ENCODE data around the gene DLGAP1. TPM values are rescaled to one million over a fixed set of nuclear protein-coding genes. Genes with fewer than 3 reads are reported as not detected.

Gene DLGAP1
- total RNA-seq, 1 donor from 2014 or later = 80.2 TPM

DNA sequence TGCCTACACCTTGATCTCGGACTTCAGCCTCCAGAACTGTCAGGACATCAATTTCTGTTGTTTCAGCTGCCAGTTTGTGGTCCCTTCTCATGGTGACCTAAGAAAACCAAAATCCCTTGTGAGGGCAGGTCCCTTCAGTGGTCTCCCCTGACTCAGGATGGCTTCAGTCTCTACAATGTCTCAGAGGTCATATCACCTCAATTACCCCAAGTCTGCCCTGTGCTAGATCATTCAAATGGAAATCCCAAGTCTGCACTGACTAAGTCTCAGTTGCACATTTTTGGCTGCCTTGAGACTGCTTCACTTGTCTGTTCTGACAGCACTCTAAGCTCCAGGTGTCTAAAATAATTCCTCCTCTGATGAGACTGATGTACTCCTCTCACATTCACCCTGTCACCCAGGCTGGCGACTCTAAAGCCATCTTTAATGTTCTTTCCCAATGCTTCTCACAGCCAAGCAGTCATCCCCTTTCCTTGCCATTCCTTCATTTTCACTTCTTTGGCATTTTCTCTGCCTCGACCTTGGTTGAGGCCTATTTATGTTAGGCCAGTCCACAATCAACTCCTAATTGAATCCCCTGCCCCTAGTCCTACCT, 470.8 kb downstream of the DLGAP1 start:
- no peak for DNase-seq

- DNase-seq = no peak
Measured at GRCh38 chr18:3983351-3983969, 471.6 kb downstream of the DLGAP1 start.

DNA sequence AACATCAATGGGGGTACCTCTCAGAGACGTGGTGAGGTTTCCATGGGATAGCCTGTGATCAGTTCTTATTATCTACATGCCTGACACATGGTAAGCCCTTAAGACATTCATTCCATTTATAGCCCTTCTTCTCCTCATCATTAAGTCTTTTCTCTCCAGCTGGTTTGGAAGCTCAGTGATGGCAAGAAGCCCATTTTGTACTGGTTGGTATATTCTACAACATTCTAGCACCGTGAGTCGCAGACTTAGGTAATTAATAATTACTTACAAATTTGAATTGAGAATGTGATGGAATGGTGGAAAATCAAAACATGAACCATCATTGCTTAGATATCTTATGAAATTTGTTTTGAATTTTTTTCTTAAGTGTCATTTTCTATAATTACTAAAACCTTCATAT, 472.6 kb downstream of the DLGAP1 start:
- no peak for DNase-seq

- DNase-seq = no peak
Measured at GRCh38 chr18:3979024-3979423, 476.1 kb downstream of the DLGAP1 start.

DNA sequence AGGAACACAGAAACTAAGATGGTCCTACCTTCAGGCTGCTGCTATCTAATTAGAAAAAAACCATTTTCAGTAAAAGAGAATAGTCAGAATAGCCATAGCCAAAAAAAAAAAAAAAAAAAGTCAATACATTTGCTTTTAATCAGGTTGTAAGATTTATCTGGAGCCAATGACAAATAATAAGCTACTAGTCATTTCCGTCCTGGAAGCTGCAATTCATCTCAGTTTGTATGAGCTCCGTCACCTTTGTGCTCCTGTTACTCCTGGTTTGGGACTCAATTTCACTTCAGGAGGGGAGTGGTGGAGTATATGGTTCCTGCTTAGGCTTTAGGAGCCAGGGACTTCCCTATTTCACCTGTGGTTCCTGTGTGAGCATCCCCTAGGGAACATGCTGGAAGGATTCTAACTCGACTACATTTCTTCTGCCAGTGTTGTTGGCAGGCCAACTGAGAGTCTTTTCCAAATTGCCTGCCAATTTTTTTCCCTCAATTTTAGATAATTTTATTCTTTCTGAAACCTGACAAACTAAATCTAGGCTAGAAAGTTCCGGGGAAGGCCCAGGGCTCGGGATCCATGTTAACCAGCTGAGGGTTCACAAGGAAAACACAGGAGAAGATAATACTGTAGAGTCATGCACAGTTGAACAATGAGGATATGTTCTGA, 481.8 kb downstream of the DLGAP1 start:
- no peak for DNase-seq

GRCh38 chr18:3972291-3972930, 482.7 kb downstream of the DLGAP1 start:
- DNase-seq = no peak

DNA sequence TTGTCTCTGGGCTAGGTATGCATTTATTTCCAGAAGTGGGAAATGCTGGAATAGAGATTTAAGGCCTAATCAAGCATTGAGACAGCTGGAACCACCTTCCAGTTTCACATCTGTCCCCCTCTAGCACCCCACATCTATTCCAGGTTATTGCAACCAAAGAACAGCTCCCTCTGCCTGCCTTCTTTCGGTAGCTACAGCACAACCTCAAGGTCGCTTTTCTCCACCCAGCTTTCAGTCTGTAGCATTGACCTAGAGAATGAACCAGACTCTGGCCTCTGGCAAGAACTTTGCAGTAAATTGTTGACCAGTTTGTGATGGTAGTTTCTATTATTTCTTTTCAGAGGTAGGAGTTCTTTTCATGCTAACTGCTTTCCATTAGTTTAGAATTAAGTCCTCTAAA, 484.2 kb downstream of the DLGAP1 start:
- DNase-seq = no peak

DNA sequence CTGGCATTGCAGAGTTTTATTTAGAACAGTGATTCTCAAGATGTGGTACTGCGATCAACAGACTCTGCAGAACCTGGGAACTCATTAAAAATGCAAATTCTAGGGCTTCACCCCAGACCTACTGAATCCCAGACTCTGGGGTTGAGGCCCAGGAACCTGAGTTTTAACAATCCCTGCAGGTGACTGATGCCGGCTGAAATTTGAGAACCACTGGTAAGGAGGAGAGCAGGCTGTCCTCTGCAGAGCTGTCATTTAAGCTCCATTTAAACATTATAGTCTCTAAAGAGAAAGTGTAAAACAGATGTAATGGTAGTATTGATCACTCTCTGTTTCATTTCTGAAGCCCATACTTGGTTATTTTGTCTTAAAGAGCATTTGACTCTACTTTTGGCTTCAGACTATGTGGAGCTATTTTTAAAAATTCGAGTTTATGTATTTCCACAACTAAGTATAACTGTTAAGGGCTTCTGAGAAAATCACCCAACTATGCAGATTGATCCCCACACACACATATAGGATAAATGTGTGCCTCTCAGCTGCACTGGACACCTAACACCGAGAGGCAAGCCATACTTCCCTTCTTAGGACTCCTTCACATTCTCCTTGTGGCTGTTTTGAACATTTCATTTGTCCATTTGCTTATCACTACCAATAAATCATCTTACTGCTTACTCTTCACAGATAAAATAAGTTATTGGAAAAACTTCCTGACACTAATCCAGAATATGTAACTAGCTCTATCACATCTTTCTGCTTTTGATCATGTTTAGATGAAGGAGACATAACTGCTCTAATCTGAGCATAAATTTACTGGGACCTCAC, 487.5 kb downstream of the DLGAP1 start:
- no peak for DNase-seq

DNA sequence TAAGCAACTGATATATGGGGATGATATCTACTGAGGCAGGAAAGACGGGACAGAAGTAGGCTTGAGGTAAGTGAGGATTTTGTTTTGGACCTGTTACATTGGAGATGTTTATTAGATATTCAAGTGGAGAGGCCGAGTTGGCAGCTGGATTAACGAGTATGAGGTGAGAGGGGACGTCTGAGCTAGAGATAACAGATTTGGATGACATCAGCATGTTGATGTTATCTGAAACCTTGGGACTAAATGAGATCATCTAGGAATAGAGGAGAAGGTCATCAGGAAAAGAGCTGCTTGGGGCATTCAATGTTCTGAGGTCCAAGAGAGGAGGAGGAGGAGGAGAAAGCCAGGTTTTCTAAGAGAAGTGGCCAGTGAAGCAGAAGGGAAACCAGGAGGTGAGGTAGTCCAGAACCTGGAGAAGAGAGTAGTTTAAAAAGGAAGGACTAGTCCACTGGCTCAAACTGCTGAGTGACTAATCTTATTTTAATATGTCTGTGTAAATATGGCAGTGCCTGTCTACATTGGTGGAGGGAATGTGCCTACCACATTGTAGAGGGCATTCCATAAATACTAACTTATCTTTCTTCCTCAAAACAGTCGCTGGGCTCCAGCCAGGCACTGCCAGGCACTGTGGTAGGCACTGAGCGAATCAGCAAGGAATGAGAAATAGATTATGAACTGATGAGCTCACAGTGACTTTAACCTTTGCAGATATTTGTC, 488.3 kb downstream of the DLGAP1 start:
- no peak for DNase-seq

DNA sequence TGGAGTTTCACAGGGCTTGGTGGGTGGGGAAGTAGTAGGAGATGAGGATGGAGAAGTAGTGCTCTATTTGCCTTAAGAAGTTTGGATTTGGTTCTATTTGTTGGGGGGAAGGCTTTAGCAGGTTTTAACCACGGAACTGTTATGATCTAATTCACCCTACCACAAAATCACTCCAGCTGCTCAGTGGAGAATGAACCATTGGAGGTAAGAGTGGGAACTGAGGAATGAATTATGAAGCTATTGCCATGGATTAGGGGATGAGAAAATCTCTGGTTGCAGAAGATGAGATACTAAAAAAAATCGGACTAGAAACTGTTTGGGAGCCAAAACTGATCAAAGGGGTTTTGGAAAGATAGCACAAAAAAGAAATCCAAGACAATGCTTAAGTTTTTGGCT, 488.9 kb downstream of the DLGAP1 start:
- DNase-seq = no peak

DNA sequence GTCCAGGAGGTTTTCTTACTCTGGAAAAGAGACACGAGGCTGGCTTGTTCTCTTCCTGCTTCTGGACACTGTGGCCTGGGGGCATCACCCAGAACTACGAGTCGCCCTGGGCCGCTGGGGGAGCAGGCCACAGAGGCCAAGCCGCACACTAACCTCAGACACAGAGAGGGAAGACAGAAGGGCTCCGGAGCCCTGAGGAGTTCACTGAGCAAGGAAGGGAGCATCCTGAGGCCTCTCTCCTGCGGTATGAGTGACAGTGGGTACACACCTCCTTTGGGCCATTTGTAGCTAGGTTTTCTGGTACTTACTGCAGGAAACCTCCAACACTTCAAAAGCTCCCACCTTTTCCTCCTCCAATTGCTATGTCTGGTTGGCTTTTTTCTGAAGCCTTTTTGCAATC, 494.1 kb downstream of the DLGAP1 start:
- no peak for DNase-seq

- no peak for DNase-seq
Measured at GRCh38 chr18:3960142-3960541, 495.0 kb downstream of the DLGAP1 start.

DNA sequence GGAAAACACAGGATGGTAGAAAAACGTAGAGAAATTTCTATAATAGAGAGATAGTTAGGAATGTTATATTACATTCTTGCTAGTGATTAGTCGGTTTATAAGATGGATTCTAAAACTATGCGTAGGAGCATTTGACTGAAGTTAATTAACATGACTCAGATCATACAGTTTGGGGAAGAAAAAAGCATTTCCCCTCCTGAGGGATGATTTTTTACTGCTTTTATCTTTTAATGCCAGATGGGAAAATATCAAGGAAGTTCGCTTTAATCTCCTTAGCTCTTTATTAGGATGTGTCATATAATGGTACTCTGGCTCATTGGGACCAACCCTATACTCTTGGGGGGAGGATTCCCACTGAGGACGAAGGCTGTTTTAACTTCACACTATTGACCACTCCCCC, 503.1 kb downstream of the DLGAP1 start:
- no peak for DNase-seq

DNA sequence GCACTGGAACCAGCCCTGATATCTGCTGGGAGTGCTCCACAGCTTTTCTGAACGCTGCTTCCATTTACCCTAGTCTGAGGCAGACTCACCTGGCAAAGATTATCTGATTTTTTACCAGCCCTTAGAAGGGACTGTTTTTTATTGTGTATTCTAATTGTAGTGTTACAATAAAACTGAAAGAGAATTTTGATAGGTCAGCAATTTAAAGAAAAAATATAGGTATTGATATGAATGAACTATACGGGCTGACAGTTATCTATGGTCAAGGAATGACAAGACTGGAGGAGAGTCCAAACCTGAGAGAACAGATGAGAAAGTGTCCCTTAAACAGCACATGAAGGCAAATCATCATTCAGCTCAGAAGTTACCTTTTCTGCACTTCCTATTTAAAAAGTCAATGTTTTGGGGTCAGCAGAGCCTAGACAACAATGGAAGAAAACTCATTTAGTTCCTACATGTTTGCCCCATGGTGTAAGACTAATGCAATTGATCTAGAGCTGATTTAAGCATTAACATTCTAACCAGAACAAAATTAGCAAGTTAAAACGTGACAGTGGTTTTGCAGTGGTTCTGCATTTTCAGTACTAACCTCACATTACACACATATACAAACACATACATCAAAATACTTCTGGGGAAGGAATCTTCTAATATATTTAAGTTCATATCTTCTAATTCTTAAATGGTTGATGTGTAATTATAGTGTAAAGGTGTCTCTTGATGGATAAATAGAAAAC, 504.3 kb downstream of the DLGAP1 start:
- no peak for DNase-seq

DNA sequence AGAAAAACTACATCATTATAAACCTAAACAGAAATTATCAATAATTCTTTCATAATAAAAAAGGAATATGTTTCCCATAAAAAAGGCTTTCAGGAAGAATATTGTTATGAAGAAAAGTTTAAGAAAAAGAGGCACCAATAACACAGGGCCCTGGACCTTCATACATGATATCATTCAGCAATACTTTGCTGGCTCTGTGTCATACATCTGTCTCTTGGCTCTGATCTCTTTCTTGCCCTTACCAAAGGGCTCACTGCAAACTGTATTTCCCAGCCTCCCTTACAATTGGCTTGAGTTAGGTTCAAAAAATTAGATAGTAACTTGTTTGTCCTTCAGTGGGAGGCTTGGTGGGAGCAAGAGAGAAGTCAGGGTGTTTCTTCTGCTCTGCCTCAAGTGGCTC, 506.1 kb downstream of the DLGAP1 start:
- no peak for DNase-seq

GRCh38 chr18:3947383-3947782, 507.7 kb downstream of the DLGAP1 start:
- no peak for DNase-seq

DNA sequence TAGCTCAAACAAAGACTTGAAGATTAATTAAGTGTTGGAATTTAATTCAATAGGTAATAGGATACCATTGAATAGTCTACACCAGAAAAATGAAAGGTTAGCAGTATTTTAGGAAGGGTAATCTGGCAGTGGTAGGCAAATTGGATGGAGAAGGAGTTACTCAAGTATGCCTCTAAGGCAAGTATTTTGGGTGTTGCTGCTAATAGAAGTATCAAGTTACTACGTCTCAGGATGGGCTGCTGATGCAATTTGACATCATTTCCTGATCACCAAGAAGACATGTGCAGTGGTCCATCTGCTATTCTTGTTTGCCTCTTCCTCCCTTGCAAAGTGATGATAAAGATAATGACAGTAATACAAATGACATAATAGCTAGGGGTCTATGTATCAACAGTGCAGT, 519.8 kb downstream of the DLGAP1 start:
- no peak for DNase-seq

- DNase-seq = peak; percentile 53
Measured at GRCh38 chr18:3932276-3932675, 522.8 kb downstream of the DLGAP1 start.

- no peak for DNase-seq
Measured at GRCh38 chr18:3931542-3932112, 523.5 kb downstream of the DLGAP1 start.

GRCh38 chr18:3931013-3931315, 524.1 kb downstream of the DLGAP1 start:
- no peak for DNase-seq

Measured in occipital lobe (tissue), 2 donors.